ENCODE results near the gene HMX2. TPM values are rescaled to one million over a fixed set of nuclear protein-coding genes. Genes with fewer than 3 reads are reported as not detected.

The HMX2 gene
- total and polyA plus RNA-seq, 2 of the 13 experiments (the other 11 are each of a cell fraction or from before 2014, with no cell fraction given), result not detected

DNA sequence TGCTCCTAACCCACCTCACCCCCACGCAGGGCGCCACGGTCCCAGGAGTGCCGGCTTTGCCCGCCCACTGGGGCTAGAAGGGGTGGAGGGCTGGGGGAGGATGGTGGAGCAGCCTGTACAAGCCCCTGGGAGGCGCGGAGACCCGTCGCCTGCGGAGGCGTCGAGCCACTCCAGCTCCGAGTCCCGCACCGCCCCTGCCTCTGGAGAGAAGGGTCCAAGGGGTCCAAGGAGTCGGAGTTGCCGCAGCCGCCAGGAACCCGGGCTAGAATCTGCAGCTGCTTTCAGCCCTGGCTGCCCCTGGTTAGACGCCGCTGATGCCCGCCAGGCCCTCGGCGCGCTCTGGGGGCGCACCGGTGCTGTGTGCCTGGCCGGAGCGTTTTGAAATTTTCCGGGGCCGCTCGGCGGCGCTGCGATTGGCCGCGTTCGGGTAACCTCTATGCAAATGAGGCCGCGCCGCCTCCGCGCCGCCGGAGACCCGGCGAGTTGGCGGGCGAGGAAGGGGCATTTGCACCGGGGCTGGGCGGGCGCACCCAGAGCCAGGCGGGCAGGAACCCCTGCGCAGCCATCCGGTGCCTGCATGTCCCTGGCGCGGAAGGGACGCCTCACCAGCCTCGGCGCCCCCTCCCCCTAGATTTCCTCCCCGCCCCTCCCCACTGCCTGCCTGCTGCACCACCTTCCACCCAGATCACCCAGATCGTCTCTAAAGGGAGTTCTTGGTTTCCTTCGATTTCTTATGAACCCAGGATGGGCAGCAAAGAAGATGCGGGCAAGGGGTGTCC is at the start of gene HMX2 (continued):
- TF ChIP-seq ISX (CRISPR knock-in tag; conservative IDR thresholded peaks at IDR 0.05) (no peak), ZNF670 (CRISPR knock-in tag; IDR thresholded peaks at IDR 0.05; ENCODE audit: borderline replicate concordance) (no peak), NFYB (CRISPR knock-in tag; IDR thresholded peaks at IDR 0.05) (peak; percentile 53; the same call in 1 of the 2 replicates), SAP130 (CRISPR knock-in tag; IDR thresholded peaks at IDR 0.05; ENCODE audit: low read depth) (0 out of 2 replicates have a peak, but pooled peaks have one; percentile 36), HDAC1 (CRISPR knock-in tag; IDR thresholded peaks at IDR 0.05) (peak; percentile 43; the same call in 1 of the 2 replicates), ZNF724P (CRISPR knock-in tag; IDR thresholded peaks at IDR 0.05; ENCODE audit: borderline replicate concordance) (peak; percentile 66; the same call in 1 of the 2 replicates), TAF15 (IDR thresholded peaks at IDR 0.05; ENCODE audit: low read depth, low read length, poor library complexity, severe bottlenecking) (no peak), NFYC (CRISPR knock-in tag; IDR thresholded peaks at IDR 0.05) (peak; percentile 56), ZNF878 (CRISPR knock-in tag; IDR thresholded peaks at IDR 0.05) (0 out of 2 replicates have a peak, but pooled peaks have one; percentile 54), ZNF431 (CRISPR knock-in tag; IDR thresholded peaks at IDR 0.05; ENCODE audit: borderline replicate concordance, low read depth) (no peak)
- TF ChIP-seq, protein P1, sequence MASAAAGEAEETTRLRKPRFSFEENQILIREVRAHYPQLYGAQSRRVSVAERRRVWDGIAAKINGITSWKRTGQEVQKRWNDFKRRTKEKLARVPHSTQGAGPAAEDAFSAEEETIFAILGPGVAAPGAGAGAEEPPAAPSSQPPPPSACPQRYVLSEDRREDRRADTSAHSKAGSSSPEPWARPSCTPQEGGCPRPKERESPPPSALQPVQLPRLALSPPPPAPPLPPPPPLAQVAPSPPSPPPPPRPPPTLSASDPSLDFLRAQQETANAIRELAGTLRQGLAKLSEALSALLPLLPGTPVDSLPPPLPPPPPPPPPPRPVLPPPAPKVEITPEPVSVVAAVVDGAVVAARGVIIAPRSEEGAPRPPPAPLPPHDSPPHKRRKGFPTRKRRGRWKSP (CRISPR knock-in tag; IDR thresholded peaks at IDR 0.05), result peak; percentile 47; the same call in 1 of the 2 replicates
- TF ChIP-seq, protein P2, sequence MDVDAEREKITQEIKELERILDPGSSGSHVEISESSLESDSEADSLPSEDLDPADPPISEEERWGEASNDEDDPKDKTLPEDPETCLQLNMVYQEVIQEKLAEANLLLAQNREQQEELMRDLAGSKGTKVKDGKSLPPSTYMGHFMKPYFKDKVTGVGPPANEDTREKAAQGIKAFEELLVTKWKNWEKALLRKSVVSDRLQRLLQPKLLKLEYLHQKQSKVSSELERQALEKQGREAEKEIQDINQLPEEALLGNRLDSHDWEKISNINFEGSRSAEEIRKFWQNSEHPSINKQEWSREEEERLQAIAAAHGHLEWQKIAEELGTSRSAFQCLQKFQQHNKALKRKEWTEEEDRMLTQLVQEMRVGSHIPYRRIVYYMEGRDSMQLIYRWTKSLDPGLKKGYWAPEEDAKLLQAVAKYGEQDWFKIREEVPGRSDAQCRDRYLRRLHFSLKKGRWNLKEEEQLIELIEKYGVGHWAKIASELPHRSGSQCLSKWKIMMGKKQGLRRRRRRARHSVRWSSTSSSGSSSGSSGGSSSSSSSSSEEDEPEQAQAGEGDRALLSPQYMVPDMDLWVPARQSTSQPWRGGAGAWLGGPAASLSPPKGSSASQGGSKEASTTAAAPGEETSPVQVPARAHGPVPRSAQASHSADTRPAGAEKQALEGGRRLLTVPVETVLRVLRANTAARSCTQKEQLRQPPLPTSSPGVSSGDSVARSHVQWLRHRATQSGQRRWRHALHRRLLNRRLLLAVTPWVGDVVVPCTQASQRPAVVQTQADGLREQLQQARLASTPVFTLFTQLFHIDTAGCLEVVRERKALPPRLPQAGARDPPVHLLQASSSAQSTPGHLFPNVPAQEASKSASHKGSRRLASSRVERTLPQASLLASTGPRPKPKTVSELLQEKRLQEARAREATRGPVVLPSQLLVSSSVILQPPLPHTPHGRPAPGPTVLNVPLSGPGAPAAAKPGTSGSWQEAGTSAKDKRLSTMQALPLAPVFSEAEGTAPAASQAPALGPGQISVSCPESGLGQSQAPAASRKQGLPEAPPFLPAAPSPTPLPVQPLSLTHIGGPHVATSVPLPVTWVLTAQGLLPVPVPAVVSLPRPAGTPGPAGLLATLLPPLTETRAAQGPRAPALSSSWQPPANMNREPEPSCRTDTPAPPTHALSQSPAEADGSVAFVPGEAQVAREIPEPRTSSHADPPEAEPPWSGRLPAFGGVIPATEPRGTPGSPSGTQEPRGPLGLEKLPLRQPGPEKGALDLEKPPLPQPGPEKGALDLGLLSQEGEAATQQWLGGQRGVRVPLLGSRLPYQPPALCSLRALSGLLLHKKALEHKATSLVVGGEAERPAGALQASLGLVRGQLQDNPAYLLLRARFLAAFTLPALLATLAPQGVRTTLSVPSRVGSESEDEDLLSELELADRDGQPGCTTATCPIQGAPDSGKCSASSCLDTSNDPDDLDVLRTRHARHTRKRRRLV (CRISPR knock-in tag; IDR thresholded peaks at IDR 0.05), result no peak
- TF ChIP-seq, protein P3, sequence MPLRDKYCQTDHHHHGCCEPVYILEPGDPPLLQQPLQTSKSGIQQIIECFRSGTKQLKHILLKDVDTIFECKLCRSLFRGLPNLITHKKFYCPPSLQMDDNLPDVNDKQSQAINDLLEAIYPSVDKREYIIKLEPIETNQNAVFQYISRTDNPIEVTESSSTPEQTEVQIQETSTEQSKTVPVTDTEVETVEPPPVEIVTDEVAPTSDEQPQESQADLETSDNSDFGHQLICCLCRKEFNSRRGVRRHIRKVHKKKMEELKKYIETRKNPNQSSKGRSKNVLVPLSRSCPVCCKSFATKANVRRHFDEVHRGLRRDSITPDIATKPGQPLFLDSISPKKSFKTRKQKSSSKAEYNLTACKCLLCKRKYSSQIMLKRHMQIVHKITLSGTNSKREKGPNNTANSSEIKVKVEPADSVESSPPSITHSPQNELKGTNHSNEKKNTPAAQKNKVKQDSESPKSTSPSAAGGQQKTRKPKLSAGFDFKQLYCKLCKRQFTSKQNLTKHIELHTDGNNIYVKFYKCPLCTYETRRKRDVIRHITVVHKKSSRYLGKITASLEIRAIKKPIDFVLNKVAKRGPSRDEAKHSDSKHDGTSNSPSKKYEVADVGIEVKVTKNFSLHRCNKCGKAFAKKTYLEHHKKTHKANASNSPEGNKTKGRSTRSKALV (CRISPR knock-in tag; IDR thresholded peaks at IDR 0.05), result peak; percentile 98
- TF ChIP-seq, protein P4, sequence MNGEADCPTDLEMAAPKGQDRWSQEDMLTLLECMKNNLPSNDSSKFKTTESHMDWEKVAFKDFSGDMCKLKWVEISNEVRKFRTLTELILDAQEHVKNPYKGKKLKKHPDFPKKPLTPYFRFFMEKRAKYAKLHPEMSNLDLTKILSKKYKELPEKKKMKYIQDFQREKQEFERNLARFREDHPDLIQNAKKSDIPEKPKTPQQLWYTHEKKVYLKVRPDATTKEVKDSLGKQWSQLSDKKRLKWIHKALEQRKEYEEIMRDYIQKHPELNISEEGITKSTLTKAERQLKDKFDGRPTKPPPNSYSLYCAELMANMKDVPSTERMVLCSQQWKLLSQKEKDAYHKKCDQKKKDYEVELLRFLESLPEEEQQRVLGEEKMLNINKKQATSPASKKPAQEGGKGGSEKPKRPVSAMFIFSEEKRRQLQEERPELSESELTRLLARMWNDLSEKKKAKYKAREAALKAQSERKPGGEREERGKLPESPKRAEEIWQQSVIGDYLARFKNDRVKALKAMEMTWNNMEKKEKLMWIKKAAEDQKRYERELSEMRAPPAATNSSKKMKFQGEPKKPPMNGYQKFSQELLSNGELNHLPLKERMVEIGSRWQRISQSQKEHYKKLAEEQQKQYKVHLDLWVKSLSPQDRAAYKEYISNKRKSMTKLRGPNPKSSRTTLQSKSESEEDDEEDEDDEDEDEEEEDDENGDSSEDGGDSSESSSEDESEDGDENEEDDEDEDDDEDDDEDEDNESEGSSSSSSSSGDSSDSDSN (CRISPR knock-in tag; IDR thresholded peaks at IDR 0.05), result peak; percentile 13; the same call in 1 of the 2 replicates
- TF ChIP-seq, protein P5, sequence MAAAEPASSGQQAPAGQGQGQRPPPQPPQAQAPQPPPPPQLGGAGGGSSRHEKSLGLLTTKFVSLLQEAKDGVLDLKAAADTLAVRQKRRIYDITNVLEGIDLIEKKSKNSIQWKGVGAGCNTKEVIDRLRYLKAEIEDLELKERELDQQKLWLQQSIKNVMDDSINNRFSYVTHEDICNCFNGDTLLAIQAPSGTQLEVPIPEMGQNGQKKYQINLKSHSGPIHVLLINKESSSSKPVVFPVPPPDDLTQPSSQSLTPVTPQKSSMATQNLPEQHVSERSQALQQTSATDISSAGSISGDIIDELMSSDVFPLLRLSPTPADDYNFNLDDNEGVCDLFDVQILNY (CRISPR knock-in tag; conservative IDR thresholded peaks at IDR 0.05), result peak; percentile 85
- TF ChIP-seq, protein P6, sequence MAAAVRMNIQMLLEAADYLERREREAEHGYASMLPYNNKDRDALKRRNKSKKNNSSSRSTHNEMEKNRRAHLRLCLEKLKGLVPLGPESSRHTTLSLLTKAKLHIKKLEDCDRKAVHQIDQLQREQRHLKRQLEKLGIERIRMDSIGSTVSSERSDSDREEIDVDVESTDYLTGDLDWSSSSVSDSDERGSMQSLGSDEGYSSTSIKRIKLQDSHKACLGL (CRISPR knock-in tag; IDR thresholded peaks at IDR 0.05), result peak; percentile 30; the same call in 1 of the 2 replicates

Measured in HepG2 (cell line).